HEK293T (cell line): ENCODE results near the gene GTSE1.

Experiments
- CTCF ChIA-PET: fragments of 350-600 bp; formaldehyde crosslinking; extraction: SDS; loops from one replicate; lab custom pipeline; 2021; ENCODE audit warnings: antibody characterized with exemption, inconsistent platforms; lab: Yijun Ruan, JAX
- POLR2A ChIA-PET: fragments of 350-600 bp; formaldehyde crosslinking; extraction: SDS; loops from one replicate; lab custom pipeline; 2020; ENCODE audit warnings: antibody characterized with exemption, inconsistent platforms; lab: Yijun Ruan, JAX
- DNase-seq: peaks from one replicate; pipeline ENCODE4 v3.0.0; 2012; ENCODE audit warnings: mixed read lengths; ENCODE audit errors: extremely low spot score
- ARNT ChIP-seq: fragments of 450-650 bp; IDR thresholded peaks from 2 replicates; pipeline ENCODE4 v1.6.1; 2017; ENCODE audit warnings: mild to moderate bottlenecking
- BHLHE40 ChIP-seq: fragments of 450-650 bp; IDR thresholded peaks from 2 replicates; pipeline ENCODE4 v1.6.1; 2016; ENCODE audit warnings: mild to moderate bottlenecking, moderate library complexity, borderline replicate concordance
- CTBP1 ChIP-seq: fragments of 450-650 bp; IDR thresholded peaks from 2 replicates; pipeline ENCODE4 v1.6.1; 2016; ENCODE audit warnings: borderline replicate concordance
- ELF4 ChIP-seq: fragments of 450-650 bp; IDR thresholded peaks from 2 replicates; pipeline ENCODE4 v1.6.1; 2017; ENCODE audit warnings: antibody characterized with exemption
- FOXA1 ChIP-seq: fragments of 450-650 bp; IDR thresholded peaks from 2 replicates; pipeline ENCODE4 v1.6.1; 2016; ENCODE audit warnings: mild to moderate bottlenecking
- FOXK2 ChIP-seq: fragments of 450-650 bp; IDR thresholded peaks from 2 replicates; pipeline ENCODE4 v1.6.1; 2016; ENCODE audit warnings: mild to moderate bottlenecking
- FOXM1 ChIP-seq: fragments of 450-650 bp; IDR thresholded peaks from 2 replicates; pipeline ENCODE4 v1.6.1; 2017; ENCODE audit warnings: mild to moderate bottlenecking, borderline replicate concordance
- HDGF ChIP-seq: fragments of 450-650 bp; IDR thresholded peaks from 2 replicates; pipeline ENCODE4 v1.6.1; 2017; ENCODE audit warnings: antibody characterized with exemption, borderline replicate concordance
- L3MBTL2 ChIP-seq: fragments of 450-650 bp; conservative IDR thresholded peaks from 2 replicates; pipeline ENCODE4 v1.6.1; 2016; ENCODE audit warnings: mild to moderate bottlenecking
- LEF1 ChIP-seq: fragments of 450-650 bp; IDR thresholded peaks from 2 replicates; pipeline ENCODE4 v1.6.1; 2017; ENCODE audit warnings: mild to moderate bottlenecking, borderline replicate concordance
- NFRKB ChIP-seq: fragments of 450-650 bp; IDR thresholded peaks from 2 replicates; pipeline ENCODE4 v1.6.1; 2016; ENCODE audit warnings: mild to moderate bottlenecking, moderate library complexity
- PKNOX1 ChIP-seq: fragments of 450-650 bp; IDR thresholded peaks from 2 replicates; pipeline ENCODE4 v1.6.1; 2016
- SP1 ChIP-seq: fragments of 450-650 bp; IDR thresholded peaks from 2 replicates; pipeline ENCODE4 v1.6.1; 2017
- SUZ12 ChIP-seq: fragments of 450-650 bp; IDR thresholded peaks from 2 replicates; pipeline ENCODE4 v1.6.1; 2016; ENCODE audit warnings: mild to moderate bottlenecking
- TARDBP ChIP-seq: fragments of 450-650 bp; IDR thresholded peaks from 2 replicates; pipeline ENCODE4 v1.6.1; 2016
- ZNF384 ChIP-seq: fragments of 450-650 bp; IDR thresholded peaks from 2 replicates; pipeline ENCODE4 v1.6.1; 2016

GTSE1 gene

GRCh38 chr22:46287873-46288751 is 8.6 kb upstream of the GTSE1 start:
- DNase-seq, result no peak
- ChIA-PET POLR2A (no interaction called here), CTCF (no interaction called here)
- TF ChIP-seq ARNT, result no peak
- TF ChIP-seq TARDBP, result no peak
- no peak for TF ChIP-seq SUZ12
- no peak for TF ChIP-seq FOXA1
- no peak for TF ChIP-seq CTBP1
- no peak for TF ChIP-seq ZNF384
- no peak for TF ChIP-seq L3MBTL2
- no peak for TF ChIP-seq LEF1
- no peak for TF ChIP-seq HDGF
- TF ChIP-seq ELF4, result no peak
- TF ChIP-seq NFRKB, result no peak
- no peak for TF ChIP-seq FOXM1
- no peak for TF ChIP-seq BHLHE40
- TF ChIP-seq FOXK2, result no peak
- TF ChIP-seq SP1, result no peak

- TF ChIP-seq CTBP1 (no peak), BHLHE40 (no peak), ZNF384 (no peak), HDGF (no peak), NFRKB (no peak), ELF4 (no peak), FOXK2 (no peak)
- ChIA-PET CTCF (no interaction called here), POLR2A (no interaction called here)
- DNase-seq, result no peak
Measured at GRCh38 chr22:46288846-46289243, 7.8 kb upstream of the GTSE1 start.

- POLR2A ChIA-PET, result no interaction called here
- no peak for DNase-seq
- CTCF ChIA-PET, result interaction anchor here (0.6 kb wide), 1 partner anchor 1043 kb away, joined by 3 read pairs; no protein-coding TSS in a partner anchor
- TF ChIP-seq SP1, result no peak
- TF ChIP-seq HDGF, result no peak
- no peak for TF ChIP-seq BHLHE40
- TF ChIP-seq ARNT, result no peak
- no peak for TF ChIP-seq NFRKB
Measured at GRCh38 chr22:46289244-46289891, 7.3 kb upstream of the GTSE1 start.

- ChIA-PET CTCF (no interaction called here), POLR2A (no interaction called here)
Measured at GRCh38 chr22:46290121-46290842, 6.4 kb upstream of the GTSE1 start.

GRCh38 chr22:46290843-46291785 is 5.6 kb upstream of the GTSE1 start:
- ChIA-PET POLR2A (no interaction called here), CTCF (no interaction called here)
- TF ChIP-seq TARDBP, result no peak
- no peak for TF ChIP-seq L3MBTL2
- TF ChIP-seq SUZ12, result no peak

More at GRCh38 chr22:46290121-46290842, 6.4 kb upstream of the GTSE1 start:
- no peak for DNase-seq
- TF ChIP-seq BHLHE40 (no peak), TARDBP (no peak), ZNF384 (no peak), ELF4 (no peak), ARNT (no peak), CTBP1 (no peak), NFRKB (no peak), SP1 (no peak), FOXM1 (no peak), LEF1 (no peak), HDGF (no peak), PKNOX1 (no peak), SUZ12 (no peak), L3MBTL2 (no peak), FOXK2 (no peak), FOXA1 (no peak)

GRCh38 chr22:46292173-46292572 is 4.5 kb upstream of the GTSE1 start:
- POLR2A ChIA-PET, result no interaction called here
- DNase-seq, result no peak
- CTCF ChIA-PET, result no interaction called here
- no peak for TF ChIP-seq ELF4
- no peak for TF ChIP-seq LEF1
- no peak for TF ChIP-seq SP1
- TF ChIP-seq FOXK2, result no peak
- no peak for TF ChIP-seq SUZ12
- no peak for TF ChIP-seq CTBP1
- TF ChIP-seq L3MBTL2, result no peak
- TF ChIP-seq BHLHE40, result no peak
- no peak for TF ChIP-seq FOXM1
- no peak for TF ChIP-seq FOXA1
- no peak for TF ChIP-seq ZNF384
- TF ChIP-seq HDGF, result no peak

More at GRCh38 chr22:46290843-46291785, 5.6 kb upstream of the GTSE1 start:
- DNase-seq, result no peak
